GM12878 (cell line): ENCODE measurements around the gene PLD3.

ENCODE experiments used
- DPF2 ChIP-seq: fragments of 450-650 bp; IDR thresholded peaks from 2 replicates; pipeline ENCODE4 v1.6.1; 2017; ENCODE audit warnings: mild to moderate bottlenecking
- POLR2AphosphoS5 ChIP-seq: IDR thresholded peaks from 2 replicates; pipeline ENCODE4 v1.6.1; 2011; ENCODE audit warnings: mild to moderate bottlenecking, low read length, inconsistent platforms
- TF ChIP-seq, protein P1 (sequence below): IDR thresholded peaks from 2 replicates; pipeline ENCODE4 v1.6.1; 2012; ENCODE audit warnings: low read depth, low read length, improper control_type of control experiment
- TF ChIP-seq, protein P2 (sequence below): IDR thresholded peaks from 2 replicates; pipeline ENCODE4 v1.6.1; 2012; ENCODE audit warnings: low read length, inconsistent platforms
- TF ChIP-seq, protein P3 (sequence below), 3 experiments: IDR thresholded peaks in 2 of 3; conservative IDR thresholded peaks in 1 of 3; 2 replicates each; pipeline ENCODE4 v1.5.1; 2011; ENCODE audit warnings: low read depth in 3 of 3, low read length in 3 of 3, mild to moderate bottlenecking in 3 of 3, control low read depth in 2 of 3, moderate library complexity in 2 of 3, inconsistent platforms in 1 of 3, mixed read lengths in 1 of 3; ENCODE audit not compliant: control insufficient read depth in 2 of 3, insufficient read depth in 1 of 3; ENCODE audit errors: extremely low read depth in 1 of 3
- TF ChIP-seq, protein P4 (sequence below): fragments of 450-650 bp; IDR thresholded peaks from 2 replicates; pipeline ENCODE4 v1.6.1; 2016; ENCODE audit warnings: mild to moderate bottlenecking, moderate library complexity, borderline replicate concordance

DNA sequence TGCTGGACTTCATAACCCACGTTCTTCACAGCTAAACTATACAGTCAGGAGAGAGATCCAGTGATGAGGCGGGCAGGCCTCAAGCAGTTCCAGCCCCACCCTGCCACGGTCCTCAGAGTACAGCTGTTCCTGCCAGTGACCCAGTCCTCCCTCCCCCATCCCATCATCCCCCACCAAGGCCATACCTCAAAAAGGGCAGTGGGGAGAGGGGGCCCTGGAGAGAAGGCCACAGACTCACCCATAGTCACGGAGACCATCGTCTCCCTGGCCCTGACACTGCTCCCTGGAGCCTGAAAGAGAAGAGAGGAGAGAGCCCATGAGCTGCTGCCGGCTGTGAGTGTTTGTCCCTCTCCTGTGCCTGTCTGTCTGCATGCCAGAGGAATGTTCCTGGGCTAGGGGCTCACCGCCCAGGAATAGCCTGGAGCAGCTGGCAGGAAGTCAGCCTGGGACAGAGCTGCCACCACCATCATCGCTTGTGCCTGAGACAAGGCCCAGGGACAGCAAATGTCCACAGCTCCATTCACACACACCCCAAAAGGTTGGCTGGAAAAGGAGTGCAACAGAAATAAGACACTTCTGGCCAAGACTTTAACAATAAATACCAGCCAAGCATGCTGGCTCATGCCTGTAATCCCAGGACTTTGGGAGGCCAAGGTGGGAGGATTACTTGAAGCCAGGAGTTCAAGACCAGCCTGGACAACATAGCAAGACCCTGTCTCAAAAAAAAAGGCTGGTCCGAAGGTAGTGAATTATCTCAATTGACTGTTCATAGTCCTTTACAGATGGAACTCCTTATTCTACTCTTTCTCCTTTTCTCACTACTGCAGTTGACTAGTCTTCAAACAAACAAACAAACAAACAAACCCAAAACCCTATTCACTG, 6.7 kb upstream of the PLD3 start:
- TF ChIP-seq, protein P1, sequence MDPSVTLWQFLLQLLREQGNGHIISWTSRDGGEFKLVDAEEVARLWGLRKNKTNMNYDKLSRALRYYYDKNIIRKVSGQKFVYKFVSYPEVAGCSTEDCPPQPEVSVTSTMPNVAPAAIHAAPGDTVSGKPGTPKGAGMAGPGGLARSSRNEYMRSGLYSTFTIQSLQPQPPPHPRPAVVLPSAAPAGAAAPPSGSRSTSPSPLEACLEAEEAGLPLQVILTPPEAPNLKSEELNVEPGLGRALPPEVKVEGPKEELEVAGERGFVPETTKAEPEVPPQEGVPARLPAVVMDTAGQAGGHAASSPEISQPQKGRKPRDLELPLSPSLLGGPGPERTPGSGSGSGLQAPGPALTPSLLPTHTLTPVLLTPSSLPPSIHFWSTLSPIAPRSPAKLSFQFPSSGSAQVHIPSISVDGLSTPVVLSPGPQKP = no peak
- TF ChIP-seq POLR2AphosphoS5 = no peak
- TF ChIP-seq, protein P2, sequence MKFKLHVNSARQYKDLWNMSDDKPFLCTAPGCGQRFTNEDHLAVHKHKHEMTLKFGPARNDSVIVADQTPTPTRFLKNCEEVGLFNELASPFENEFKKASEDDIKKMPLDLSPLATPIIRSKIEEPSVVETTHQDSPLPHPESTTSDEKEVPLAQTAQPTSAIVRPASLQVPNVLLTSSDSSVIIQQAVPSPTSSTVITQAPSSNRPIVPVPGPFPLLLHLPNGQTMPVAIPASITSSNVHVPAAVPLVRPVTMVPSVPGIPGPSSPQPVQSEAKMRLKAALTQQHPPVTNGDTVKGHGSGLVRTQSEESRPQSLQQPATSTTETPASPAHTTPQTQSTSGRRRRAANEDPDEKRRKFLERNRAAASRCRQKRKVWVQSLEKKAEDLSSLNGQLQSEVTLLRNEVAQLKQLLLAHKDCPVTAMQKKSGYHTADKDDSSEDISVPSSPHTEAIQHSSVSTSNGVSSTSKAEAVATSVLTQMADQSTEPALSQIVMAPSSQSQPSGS = no peak
- TF ChIP-seq, protein P3, sequence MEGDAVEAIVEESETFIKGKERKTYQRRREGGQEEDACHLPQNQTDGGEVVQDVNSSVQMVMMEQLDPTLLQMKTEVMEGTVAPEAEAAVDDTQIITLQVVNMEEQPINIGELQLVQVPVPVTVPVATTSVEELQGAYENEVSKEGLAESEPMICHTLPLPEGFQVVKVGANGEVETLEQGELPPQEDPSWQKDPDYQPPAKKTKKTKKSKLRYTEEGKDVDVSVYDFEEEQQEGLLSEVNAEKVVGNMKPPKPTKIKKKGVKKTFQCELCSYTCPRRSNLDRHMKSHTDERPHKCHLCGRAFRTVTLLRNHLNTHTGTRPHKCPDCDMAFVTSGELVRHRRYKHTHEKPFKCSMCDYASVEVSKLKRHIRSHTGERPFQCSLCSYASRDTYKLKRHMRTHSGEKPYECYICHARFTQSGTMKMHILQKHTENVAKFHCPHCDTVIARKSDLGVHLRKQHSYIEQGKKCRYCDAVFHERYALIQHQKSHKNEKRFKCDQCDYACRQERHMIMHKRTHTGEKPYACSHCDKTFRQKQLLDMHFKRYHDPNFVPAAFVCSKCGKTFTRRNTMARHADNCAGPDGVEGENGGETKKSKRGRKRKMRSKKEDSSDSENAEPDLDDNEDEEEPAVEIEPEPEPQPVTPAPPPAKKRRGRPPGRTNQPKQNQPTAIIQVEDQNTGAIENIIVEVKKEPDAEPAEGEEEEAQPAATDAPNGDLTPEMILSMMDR (IDR thresholded peaks at IDR 0.05 in 2 of 3, conservative IDR thresholded peaks at IDR 0.05 in 1 of 3; ENCODE audit: control insufficient read depth in 2 of 3, extremely low read depth in 1 of 3, insufficient read depth in 1 of 3, low read depth in 3 of 3, low read length in 3 of 3) = no peak
- TF ChIP-seq, protein P4, sequence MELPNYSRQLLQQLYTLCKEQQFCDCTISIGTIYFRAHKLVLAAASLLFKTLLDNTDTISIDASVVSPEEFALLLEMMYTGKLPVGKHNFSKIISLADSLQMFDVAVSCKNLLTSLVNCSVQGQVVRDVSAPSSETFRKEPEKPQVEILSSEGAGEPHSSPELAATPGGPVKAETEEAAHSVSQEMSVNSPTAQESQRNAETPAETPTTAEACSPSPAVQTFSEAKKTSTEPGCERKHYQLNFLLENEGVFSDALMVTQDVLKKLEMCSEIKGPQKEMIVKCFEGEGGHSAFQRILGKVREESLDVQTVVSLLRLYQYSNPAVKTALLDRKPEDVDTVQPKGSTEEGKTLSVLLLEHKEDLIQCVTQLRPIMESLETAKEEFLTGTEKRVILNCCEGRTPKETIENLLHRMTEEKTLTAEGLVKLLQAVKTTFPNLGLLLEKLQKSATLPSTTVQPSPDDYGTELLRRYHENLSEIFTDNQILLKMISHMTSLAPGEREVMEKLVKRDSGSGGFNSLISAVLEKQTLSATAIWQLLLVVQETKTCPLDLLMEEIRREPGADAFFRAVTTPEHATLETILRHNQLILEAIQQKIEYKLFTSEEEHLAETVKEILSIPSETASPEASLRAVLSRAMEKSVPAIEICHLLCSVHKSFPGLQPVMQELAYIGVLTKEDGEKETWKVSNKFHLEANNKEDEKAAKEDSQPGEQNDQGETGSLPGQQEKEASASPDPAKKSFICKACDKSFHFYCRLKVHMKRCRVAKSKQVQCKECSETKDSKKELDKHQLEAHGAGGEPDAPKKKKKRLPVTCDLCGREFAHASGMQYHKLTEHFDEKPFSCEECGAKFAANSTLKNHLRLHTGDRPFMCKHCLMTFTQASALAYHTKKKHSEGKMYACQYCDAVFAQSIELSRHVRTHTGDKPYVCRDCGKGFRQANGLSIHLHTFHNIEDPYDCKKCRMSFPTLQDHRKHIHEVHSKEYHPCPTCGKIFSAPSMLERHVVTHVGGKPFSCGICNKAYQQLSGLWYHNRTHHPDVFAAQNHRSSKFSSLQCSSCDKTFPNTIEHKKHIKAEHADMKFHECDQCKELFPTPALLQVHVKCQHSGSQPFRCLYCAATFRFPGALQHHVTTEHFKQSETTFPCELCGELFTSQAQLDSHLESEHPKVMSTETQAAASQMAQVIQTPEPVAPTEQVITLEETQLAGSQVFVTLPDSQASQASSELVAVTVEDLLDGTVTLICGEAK = no peak
- no peak for TF ChIP-seq DPF2
